Ishikawa (cell line): ENCODE data around the gene XRCC4.

Experiments
- EGR1 ChIP-seq: IDR thresholded peaks from 2 replicates; pipeline ENCODE4 v1.6.1; 2012
- FOXM1 ChIP-seq: IDR thresholded peaks from 2 replicates; pipeline ENCODE4 v1.6.1; 2012; ENCODE audit warnings: low read depth, borderline replicate concordance
- TEAD4 ChIP-seq: IDR thresholded peaks from 2 replicates; pipeline ENCODE4 v1.6.1; 2012
- TF ChIP-seq, protein P1 (sequence below): IDR thresholded peaks from 2 replicates; pipeline ENCODE4 v1.6.1; 2012; ENCODE audit warnings: low read depth, mild to moderate bottlenecking
- TF ChIP-seq, protein P2 (sequence below): IDR thresholded peaks from 2 replicates; pipeline ENCODE4 v1.6.1; 2012

The XRCC4 gene

DNA sequence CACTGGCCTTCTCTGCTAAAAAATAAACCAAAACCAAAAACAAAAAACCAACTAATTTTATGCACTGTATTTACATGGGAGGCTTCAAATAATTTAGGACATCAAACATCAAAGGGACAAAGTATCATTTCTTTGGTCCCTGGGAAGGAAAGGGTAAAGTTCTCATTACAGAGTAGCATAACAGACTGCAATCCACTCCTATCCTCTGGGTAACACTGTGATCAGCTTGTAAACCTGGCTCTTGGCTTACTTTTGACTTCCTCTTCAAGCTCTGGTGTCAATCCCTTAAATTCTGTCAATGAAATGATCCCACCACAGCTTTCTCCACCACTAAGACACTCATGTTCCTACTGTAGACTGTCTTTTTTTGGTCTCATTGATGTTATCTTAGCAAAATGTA lies 324.4 kb downstream of the XRCC4 start:
- no peak for TF ChIP-seq EGR1
- TF ChIP-seq, protein P1, sequence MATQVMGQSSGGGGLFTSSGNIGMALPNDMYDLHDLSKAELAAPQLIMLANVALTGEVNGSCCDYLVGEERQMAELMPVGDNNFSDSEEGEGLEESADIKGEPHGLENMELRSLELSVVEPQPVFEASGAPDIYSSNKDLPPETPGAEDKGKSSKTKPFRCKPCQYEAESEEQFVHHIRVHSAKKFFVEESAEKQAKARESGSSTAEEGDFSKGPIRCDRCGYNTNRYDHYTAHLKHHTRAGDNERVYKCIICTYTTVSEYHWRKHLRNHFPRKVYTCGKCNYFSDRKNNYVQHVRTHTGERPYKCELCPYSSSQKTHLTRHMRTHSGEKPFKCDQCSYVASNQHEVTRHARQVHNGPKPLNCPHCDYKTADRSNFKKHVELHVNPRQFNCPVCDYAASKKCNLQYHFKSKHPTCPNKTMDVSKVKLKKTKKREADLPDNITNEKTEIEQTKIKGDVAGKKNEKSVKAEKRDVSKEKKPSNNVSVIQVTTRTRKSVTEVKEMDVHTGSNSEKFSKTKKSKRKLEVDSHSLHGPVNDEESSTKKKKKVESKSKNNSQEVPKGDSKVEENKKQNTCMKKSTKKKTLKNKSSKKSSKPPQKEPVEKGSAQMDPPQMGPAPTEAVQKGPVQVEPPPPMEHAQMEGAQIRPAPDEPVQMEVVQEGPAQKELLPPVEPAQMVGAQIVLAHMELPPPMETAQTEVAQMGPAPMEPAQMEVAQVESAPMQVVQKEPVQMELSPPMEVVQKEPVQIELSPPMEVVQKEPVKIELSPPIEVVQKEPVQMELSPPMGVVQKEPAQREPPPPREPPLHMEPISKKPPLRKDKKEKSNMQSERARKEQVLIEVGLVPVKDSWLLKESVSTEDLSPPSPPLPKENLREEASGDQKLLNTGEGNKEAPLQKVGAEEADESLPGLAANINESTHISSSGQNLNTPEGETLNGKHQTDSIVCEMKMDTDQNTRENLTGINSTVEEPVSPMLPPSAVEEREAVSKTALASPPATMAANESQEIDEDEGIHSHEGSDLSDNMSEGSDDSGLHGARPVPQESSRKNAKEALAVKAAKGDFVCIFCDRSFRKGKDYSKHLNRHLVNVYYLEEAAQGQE, result no peak
- no peak for TF ChIP-seq TEAD4
- TF ChIP-seq, protein P2, sequence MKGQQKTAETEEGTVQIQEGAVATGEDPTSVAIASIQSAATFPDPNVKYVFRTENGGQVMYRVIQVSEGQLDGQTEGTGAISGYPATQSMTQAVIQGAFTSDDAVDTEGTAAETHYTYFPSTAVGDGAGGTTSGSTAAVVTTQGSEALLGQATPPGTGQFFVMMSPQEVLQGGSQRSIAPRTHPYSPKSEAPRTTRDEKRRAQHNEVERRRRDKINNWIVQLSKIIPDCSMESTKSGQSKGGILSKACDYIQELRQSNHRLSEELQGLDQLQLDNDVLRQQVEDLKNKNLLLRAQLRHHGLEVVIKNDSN, result no peak
- no peak for TF ChIP-seq FOXM1
